DOHH2 (cell line): Measurements from ENCODE around the gene MRTFA.

Experiments
- CTCF ChIP-seq: fragments of 200-600 bp; sonication (generic); IDR thresholded peaks from one replicate; pipeline ENCODE4 v1.5.1; 2014; ENCODE audit warnings: antibody characterized with exemption, mild to moderate bottlenecking, low read depth, low read length; ENCODE audit not compliant: poor library complexity, severe bottlenecking
- EZH2phosphoT487 ChIP-seq: fragments of 200-600 bp; sonication (generic); IDR thresholded peaks from 2 replicates; pipeline ENCODE4 v1.6.1; 2017; ENCODE audit warnings: borderline replicate concordance, mild to moderate bottlenecking, antibody characterized with exemption, low read length, moderate library complexity, mixed read lengths

GRCh38 chr22:40599731-40600130 lies 36.8 kb downstream of the MRTFA start:
- TF ChIP-seq CTCF (no peak), EZH2phosphoT487 (no peak)
